Mucosa of stomach (tissue), 1 donor: ENCODE results near the gene CYP2C9.
"Not testable (repeated sequence)": the region's sequence is repeated elsewhere in the genome, so short reads cannot be mapped to it uniquely, and the experiment has no call there.

ENCODE experiments used
- H3K27me3 ChIP-seq: one replicate; pipeline ENCODE4 v1.7.0; 2013; ENCODE audit warnings: mild to moderate bottlenecking, low read length; ENCODE audit not compliant: control insufficient read depth, insufficient read depth
- H3K36me3 ChIP-seq: one replicate; pipeline ENCODE4 v1.7.0; 2013; ENCODE audit warnings: low read length; ENCODE audit not compliant: control insufficient read depth, insufficient read depth
- H3K4me1 ChIP-seq: one replicate; pipeline ENCODE4 v1.7.0; 2013; ENCODE audit warnings: mild to moderate bottlenecking, low read length; ENCODE audit not compliant: control insufficient read depth, insufficient read depth
- H3K4me3 ChIP-seq: one replicate; pipeline ENCODE4 v1.7.0; 2013; ENCODE audit warnings: low read length
- H3K9ac ChIP-seq: one replicate; pipeline ENCODE4 v1.7.0; 2013; ENCODE audit warnings: mild to moderate bottlenecking, low read length, moderate library complexity
- H3K9me3 ChIP-seq: one replicate; pipeline ENCODE4 v1.7.0; 2013; ENCODE audit warnings: mild to moderate bottlenecking, low read length, moderate library complexity; ENCODE audit not compliant: control insufficient read depth
- donor health status: Pancreatic carcinoma.

CYP2C9 gene

DNA sequence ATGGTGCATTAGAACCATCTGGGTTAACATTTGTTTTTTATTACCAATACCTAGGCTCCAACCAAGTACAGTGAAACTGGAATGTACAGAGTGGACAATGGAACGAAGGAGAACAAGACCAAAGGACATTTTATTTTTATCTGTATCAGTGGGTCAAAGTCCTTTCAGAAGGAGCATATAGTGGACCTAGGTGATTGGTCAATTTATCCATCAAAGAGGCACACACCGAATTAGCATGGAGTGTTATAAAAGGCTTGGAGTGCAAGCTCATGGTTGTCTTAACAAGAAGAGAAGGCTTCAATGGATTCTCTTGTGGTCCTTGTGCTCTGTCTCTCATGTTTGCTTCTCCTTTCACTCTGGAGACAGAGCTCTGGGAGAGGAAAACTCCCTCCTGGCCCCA lies at the start of gene CYP2C9:
CYP2C9 (plus strand) TSS at position 276 of the 400 bp plus-strand sequence; CDS start at position 301, 25 bp downstream.
- no peaks in the 10 kb centered on the region for H3K9me3 ChIP-seq
- no peak within 1 kb of the TSS for H3K4me3 ChIP-seq
- H3K27me3 ChIP-seq: no peaks in the 10 kb centered on the region
- no peaks in the 10 kb centered on the region for H3K4me1 ChIP-seq
- H3K9ac ChIP-seq: no peak within 1 kb of the TSS
- no peaks in the 10 kb centered on the region for H3K36me3 ChIP-seq

DNA sequence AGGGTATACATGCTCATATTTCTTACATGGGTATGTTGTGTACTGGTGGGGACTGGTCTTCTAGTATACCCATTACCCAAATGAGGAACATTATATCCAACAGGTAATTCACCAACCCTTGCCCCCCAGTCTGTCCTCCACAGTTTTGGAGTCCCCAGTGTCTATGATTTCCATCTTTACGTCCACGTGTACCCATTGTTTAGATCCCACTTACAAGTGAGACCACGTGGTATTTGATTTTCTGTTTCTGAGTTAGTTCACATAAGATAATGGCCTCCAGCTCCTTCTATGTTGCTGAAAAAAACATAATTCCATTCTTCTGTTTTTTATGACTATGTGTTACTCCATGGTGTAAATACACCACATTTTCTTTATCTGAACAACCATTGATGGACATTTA lies 49.3 kb upstream of the CYP2C9 start:
- Histone ChIP-seq H3K9ac (no peak overlapping the region), H3K27me3 (no peaks in the 10 kb centered on the region), H3K4me1 (no peaks in the 10 kb centered on the region), H3K4me3 (no peak overlapping the region), H3K9me3 (no peaks in the 10 kb centered on the region), H3K36me3 (no peaks in the 10 kb centered on the region)

DNA sequence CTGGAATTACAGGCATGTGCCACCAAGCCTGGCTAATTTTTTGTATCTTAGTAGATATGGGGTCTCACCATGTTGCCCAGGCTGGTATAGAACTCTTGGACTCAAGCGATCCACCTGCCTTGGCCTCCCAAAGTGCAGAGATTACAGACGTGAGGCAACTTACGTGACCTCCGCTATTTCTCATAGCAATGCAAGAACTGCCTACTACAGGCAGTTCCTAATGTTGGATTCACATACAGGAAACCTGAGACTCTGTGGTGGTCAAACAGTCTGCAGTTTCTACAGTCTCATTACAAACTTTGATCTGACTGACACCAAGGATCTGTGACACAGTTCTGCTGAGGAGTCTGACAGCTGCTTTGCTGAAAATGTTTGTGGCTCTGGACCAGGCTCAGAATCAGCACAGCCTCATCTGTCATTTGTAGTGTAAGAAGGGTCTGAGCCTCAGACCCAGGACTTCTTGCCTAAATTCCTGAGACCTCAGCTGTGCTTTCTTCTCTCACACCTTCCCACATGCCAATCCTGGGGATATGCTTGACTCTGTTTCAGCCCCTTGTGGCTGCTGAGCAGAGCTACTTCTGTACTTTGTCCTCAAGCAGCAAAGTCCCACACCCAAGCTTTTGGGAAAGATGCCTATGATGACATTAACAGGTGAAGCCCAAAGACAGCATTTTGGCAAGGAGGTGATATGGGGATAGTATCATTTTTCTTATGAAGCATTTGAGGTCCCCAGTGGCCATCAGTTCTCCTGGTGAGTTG lies 48.0 kb upstream of the CYP2C9 start:
- no peak overlapping the region for H3K9ac ChIP-seq
- no peaks in the 10 kb centered on the region for H3K4me1 ChIP-seq
- H3K36me3 ChIP-seq: no peaks in the 10 kb centered on the region
- no peak overlapping the region for H3K4me3 ChIP-seq
- no peaks in the 10 kb centered on the region for H3K9me3 ChIP-seq
- no peaks in the 10 kb centered on the region for H3K27me3 ChIP-seq

DNA sequence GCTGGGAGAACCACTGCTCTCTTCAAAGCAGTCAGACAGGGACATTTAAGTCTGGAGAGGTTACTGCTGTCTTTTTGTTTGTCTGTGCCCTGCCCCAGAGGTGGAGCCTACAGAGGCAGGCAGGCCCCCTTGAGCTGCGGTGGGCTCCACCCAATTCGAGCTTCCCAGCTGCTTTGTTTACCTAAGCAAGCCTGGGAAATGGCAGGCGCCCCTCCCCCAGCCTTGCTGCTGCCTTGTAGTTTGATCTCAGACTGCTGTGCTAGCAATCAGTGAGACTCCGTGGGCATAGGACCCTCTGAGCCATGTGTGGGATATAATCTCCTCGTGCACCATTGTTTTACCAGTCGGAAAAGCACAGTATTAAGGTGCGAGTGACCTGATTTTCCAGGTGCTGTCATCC lies 40.0 kb upstream of the CYP2C9 start:
- not testable (repeated sequence) for H3K9me3 ChIP-seq, H3K27me3 ChIP-seq, H3K9ac ChIP-seq, H3K4me3 ChIP-seq, H3K4me1 ChIP-seq, H3K36me3 ChIP-seq

DNA sequence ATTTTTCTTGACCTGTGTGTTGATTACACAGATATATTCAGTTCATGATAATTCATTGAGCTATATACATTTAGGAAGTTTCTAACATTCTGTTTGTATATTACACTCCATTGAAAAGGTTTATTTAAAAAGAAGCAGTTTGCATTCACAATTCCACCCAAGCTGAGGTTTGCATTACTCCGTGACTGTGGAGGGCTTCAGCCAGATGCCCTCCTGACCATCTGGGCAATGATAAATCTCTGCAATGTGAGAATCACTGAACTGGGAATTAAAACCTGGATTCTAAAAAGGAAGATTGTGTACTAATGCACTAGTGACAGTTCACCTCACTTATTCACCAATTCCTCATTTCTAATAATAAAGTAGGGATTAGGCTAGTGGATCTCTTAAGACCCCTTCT lies 36.4 kb upstream of the CYP2C9 start:
- H3K9me3 ChIP-seq: no peaks in the 10 kb centered on the region
- H3K4me3 ChIP-seq: no peak overlapping the region
- no peak overlapping the region for H3K9ac ChIP-seq
- H3K27me3 ChIP-seq: no peaks in the 10 kb centered on the region
- no peaks in the 10 kb centered on the region for H3K36me3 ChIP-seq
- H3K4me1 ChIP-seq: peaks cover 30% of the 10 kb centered on the region

DNA sequence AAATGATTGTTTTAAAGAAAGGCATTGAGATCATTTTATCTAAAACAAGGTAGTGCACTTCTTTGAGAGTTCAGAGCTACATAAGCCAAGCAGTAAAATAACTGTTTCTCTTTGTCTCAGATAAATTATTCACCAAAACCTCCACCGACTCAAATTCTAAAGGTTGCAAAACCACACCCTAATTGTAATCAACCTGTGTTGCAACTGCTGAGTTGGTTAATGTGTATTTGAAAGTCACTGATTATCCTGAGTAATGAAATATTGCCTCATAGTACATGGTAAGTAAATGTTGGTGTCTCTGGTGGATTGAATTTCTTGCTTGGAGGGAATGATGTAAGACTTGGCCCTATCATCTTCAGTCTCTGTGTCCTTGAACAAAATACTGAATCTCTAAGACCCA lies 35.9 kb upstream of the CYP2C9 start:
- Histone ChIP-seq H3K27me3 (no peaks in the 10 kb centered on the region), H3K4me1 (peaks cover 30% of the 10 kb centered on the region), H3K4me3 (no peak overlapping the region), H3K9ac (no peak overlapping the region), H3K9me3 (no peaks in the 10 kb centered on the region), H3K36me3 (no peaks in the 10 kb centered on the region)

DNA sequence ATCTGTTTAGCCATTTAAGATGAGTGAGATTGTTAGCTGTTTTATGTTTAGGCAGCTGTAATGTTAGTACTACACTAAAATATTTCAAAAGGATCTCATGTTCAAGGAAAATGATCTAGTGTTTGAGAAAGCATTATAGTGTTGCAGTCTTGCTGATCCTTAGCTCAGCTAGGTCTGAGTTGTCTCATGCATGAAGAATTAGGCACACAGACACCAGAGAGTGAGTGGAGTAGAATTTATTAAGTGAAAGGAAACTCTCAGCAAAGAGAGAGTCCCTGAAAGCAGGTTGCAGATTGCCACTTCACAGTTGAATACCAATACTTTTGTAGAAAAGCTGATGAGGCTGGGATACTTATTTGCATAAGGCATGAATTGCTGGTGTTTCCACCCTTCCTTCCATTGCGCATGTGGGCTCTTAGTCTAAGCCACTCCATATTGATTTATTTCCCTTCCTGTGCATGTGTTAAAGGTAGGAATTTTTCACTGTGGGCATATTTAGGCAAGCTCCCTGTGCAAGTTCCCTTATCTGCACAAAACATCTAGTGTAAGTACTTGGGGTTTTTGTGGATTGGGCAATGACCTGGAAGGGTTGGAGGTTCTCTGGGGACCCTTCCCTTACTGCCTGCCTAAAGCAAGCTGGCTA lies 33.8 kb upstream of the CYP2C9 start:
- not testable (repeated sequence) for H3K36me3 ChIP-seq, H3K27me3 ChIP-seq, H3K9ac ChIP-seq, H3K4me3 ChIP-seq, H3K9me3 ChIP-seq
- peaks cover 30% of the 10 kb centered on the region for H3K4me1 ChIP-seq

DNA sequence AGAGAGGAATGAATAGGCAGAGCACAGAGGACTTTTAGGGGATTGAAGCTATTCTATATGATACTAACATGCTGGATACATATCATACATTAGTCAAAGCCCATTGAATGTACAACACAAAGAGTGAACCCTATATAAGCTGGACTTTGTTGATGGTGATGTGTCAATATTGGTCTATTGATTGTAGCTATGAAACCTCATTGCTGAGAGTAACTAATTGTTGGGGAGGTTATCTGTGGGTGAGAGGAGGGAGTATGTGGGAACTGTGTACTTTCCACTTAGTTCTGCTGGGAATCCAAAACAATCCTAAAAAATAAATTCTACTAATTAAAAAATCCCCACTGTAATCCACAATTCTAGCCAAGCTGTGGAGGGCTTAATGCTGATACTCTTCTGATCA lies 22.0 kb upstream of the CYP2C9 start:
- Histone ChIP-seq H3K4me1 (no peaks in the 10 kb centered on the region), H3K36me3 (no peaks in the 10 kb centered on the region), H3K27me3 (no peaks in the 10 kb centered on the region), H3K9ac (no peak overlapping the region), H3K9me3 (no peaks in the 10 kb centered on the region), H3K4me3 (no peak overlapping the region)

DNA sequence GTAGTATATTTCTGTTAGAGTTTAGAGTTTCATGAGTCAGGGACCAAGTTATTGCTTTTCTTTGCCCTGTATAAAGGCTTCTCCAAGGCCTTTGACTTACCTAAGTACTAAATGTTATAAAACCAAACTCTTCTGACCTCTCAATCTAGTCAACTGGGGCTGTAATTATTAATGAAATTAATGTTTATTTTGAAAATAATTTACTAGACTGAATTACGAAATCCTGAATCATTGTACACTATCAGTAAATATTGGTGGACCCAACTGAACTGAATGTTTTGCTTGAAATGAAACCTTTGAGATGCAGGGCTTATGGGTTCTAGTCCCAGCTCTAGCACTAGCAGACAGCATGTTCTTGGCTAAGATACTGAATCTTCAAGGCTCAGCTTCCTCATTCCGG lies 1.7 kb upstream of the CYP2C9 start:
- no peak overlapping the region for H3K4me3 ChIP-seq
- H3K4me1 ChIP-seq: no peaks in the 10 kb centered on the region
- no peaks in the 10 kb centered on the region for H3K36me3 ChIP-seq
- no peak overlapping the region for H3K9ac ChIP-seq
- no peaks in the 10 kb centered on the region for H3K9me3 ChIP-seq
- no peaks in the 10 kb centered on the region for H3K27me3 ChIP-seq

DNA sequence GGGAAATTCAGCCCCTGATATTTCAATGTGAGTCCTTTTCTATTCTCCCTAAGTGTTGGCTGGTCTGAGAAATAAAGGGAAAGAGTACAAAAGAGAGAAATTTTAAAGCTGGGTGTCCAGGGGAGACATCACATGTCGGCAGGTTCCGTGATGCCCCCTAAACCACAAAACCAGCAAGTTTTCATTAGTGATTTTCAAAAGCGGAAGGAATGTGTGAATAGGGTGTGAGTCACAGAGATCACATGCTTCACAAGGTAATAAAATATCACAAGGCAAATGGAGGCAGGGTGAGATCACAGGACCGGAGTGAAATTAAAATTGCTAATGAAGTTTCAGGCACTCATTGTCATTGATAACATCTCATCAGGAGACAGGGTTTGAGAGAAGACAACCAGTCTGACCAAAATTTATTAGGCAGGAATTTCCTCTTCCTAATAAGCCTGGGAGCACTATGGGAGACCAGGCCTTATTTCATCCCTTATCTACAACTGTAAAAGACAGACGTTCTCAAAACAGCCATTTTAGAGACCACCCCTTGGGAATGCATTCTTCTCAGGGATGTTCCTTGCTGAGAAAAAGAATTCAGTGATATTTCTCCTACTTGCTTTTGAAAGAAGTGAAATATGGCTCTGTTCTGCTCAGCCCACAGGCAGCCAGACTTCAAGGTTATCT lies 5.1 kb downstream of the CYP2C9 start:
- H3K9ac ChIP-seq, H3K4me3 ChIP-seq, H3K9me3 ChIP-seq, H3K4me1 ChIP-seq, H3K27me3 ChIP-seq, H3K36me3 ChIP-seq: not testable (repeated sequence)

DNA sequence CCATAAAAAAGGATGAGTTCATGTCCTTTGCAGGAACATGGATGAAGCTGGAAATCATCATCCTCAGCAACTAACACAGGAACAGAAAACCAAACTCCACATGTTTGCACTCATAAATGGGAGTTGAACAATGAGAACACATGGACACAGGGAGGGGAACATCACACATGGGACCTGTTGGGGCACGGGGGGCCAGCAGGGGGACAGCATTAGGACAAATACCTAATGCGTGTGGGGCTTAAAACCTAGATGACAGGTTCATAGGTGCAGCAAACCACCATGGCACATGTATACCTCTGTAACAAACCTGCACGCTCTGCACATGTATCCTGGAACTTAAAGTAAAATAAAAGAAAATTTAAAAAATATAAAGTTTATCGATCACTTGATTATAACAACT lies 7.7 kb downstream of the CYP2C9 start:
- H3K9ac ChIP-seq, H3K27me3 ChIP-seq, H3K9me3 ChIP-seq, H3K4me1 ChIP-seq, H3K36me3 ChIP-seq, H3K4me3 ChIP-seq: not testable (repeated sequence)

DNA sequence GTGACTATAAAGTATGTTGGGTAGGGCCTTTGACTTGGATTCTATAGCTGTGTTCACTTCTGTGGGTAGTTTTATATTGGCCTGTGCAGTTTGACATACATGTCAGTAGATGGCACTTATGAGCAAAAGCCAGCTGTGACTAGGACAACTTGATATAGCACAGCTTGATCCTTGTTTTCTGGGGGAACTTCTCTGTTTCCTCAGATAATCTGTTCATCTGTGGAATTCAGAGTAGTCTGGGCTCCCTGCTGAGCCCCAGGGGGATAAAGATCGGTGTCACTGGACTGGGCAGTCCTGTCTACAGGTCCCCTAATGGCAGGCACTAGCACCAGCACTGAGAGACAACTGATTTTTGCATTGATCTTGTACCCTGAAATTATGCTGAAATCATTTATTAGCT lies 25.4 kb downstream of the CYP2C9 start:
- Histone ChIP-seq H3K27me3 (no peaks in the 10 kb centered on the region), H3K4me3 (no peak overlapping the region), H3K36me3 (no peaks in the 10 kb centered on the region)

More for the DNA sequence above, 25.4 kb downstream of the CYP2C9 start:
- Histone ChIP-seq H3K9me3 (no peaks in the 10 kb centered on the region), H3K9ac (no peak overlapping the region), H3K4me1 (peaks cover 9% of the 10 kb centered on the region)
